HepG2 (cell line): ENCODE results near the gene SLC12A5. TPM values are rescaled to one million over a fixed set of nuclear protein-coding genes. Genes with fewer than 3 reads are reported as not detected.
A peak's percentile ranks its signal among the peaks of the same experiment; 100 is the strongest.

Experiments used
- ATF7-NPFF ChIP-seq: sonication (generic); formaldehyde crosslinking; IDR thresholded peaks from 2 replicates; pipeline ENCODE4 v1.8.1; 2023; ENCODE audit warnings: mild to moderate bottlenecking, low read depth, missing genetic modification reagents, moderate library complexity
- FOXK2 ChIP-seq: fragments of 450-650 bp; IDR thresholded peaks from 2 replicates; pipeline ENCODE4 v1.6.1; 2016
- FOXP1 ChIP-seq, 2 experiments: fragments of 450-650 bp in 1 of 2; IDR thresholded peaks; 2 replicates each; pipeline ENCODE4 v1.6.1; 2017 to 2018; ENCODE audit warnings: antibody characterized with exemption in 1 of 2
- HHEX ChIP-seq: IDR thresholded peaks from 2 replicates; pipeline ENCODE4 v1.6.1; 2016; ENCODE audit warnings: control low read depth
- HMG20B ChIP-seq: conservative IDR thresholded peaks from 2 replicates; pipeline ENCODE4 v1.6.1; 2016; ENCODE audit warnings: missing genetic modification reagents, missing compliant biosample characterization
- IKZF1 ChIP-seq: fragments of 450-650 bp; IDR thresholded peaks from 2 replicates; pipeline ENCODE4 v1.7.1; 2016
- JARID2 ChIP-seq: sonication (generic); formaldehyde crosslinking; IDR thresholded peaks from 2 replicates; pipeline ENCODE4 v1.8.1; 2023; ENCODE audit warnings: missing genetic modification reagents, inconsistent platforms; ENCODE audit not compliant: insufficient replicate concordance
- KDM5A ChIP-seq: fragments of 200-600 bp; sonication (generic); IDR thresholded peaks from 2 replicates; pipeline ENCODE4 v1.7.0; 2018; ENCODE audit warnings: antibody characterized with exemption, mild to moderate bottlenecking, low read length, borderline replicate concordance
- KLF15 ChIP-seq: sonication (generic); formaldehyde crosslinking; IDR thresholded peaks from 2 replicates; pipeline ENCODE4 v1.8.1; 2023; ENCODE audit warnings: borderline replicate concordance, mild to moderate bottlenecking, inconsistent platforms, missing genetic modification reagents, mixed read lengths
- MED8 ChIP-seq: sonication (generic); formaldehyde crosslinking; IDR thresholded peaks from 2 replicates; pipeline ENCODE4 v1.8.1; 2023; ENCODE audit warnings: mild to moderate bottlenecking, missing genetic modification reagents; ENCODE audit not compliant: insufficient replicate concordance
- PAX8 ChIP-seq: sonication (generic); formaldehyde crosslinking; IDR thresholded peaks from 2 replicates; pipeline ENCODE4 v1.8.0; 2022; ENCODE audit warnings: mild to moderate bottlenecking, missing genetic modification reagents, borderline replicate concordance
- PHF8 ChIP-seq: sonication (generic); formaldehyde crosslinking; IDR thresholded peaks from 2 replicates; pipeline ENCODE4 v1.5.0; 2020; ENCODE audit warnings: missing genetic modification reagents
- SMARCE1 ChIP-seq: fragments of 450-650 bp; IDR thresholded peaks from 2 replicates; pipeline ENCODE4 v1.6.1; 2017; ENCODE audit warnings: borderline replicate concordance
- SP2 ChIP-seq: sonication (generic); formaldehyde crosslinking; IDR thresholded peaks from 2 replicates; pipeline ENCODE4 v1.5.1; 2020; ENCODE audit warnings: mild to moderate bottlenecking, missing genetic modification reagents
- STAG1 ChIP-seq: sonication (generic); formaldehyde crosslinking; IDR thresholded peaks from 2 replicates; pipeline ENCODE4 v1.4.0; 2020; ENCODE audit warnings: missing genetic modification reagents
- TCF7 ChIP-seq: sonication (generic); IDR thresholded peaks from 2 replicates; pipeline ENCODE4 v1.6.1; 2016; ENCODE audit warnings: antibody characterized with exemption, low read depth
- XRCC5 ChIP-seq: fragments of 200-400 bp; formaldehyde crosslinking; optimal IDR thresholded peaks from 2 replicates; pipeline ENCODE3; 2017; ENCODE audit warnings: mild to moderate bottlenecking, low read length
- ZNF124 ChIP-seq: sonication (generic); formaldehyde crosslinking; IDR thresholded peaks from 2 replicates; pipeline ENCODE4 v1.4.0; 2020; ENCODE audit warnings: missing genetic modification reagents
- ZNF260 ChIP-seq: sonication (generic); formaldehyde crosslinking; IDR thresholded peaks from 2 replicates; pipeline ENCODE4 v1.4.0; 2020; ENCODE audit warnings: missing genetic modification reagents, low read depth, mild to moderate bottlenecking, borderline replicate concordance
- ZNF546 ChIP-seq: sonication (generic); formaldehyde crosslinking; conservative IDR thresholded peaks from 2 replicates; pipeline ENCODE4 v1.8.1; 2023; ENCODE audit warnings: mild to moderate bottlenecking, missing genetic modification reagents
- ZNF598 ChIP-seq: sonication (generic); formaldehyde crosslinking; IDR thresholded peaks from 2 replicates; pipeline ENCODE4 v1.5.1; 2020; ENCODE audit warnings: mild to moderate bottlenecking, missing genetic modification reagents, borderline replicate concordance
- polyA plus RNA-seq, 8 experiments: library from polyadenylated mRNA; depleted of rRNA in 3 of 8; stranded (reverse) in 7 of 8; unstranded in 1 of 8; fragments of >200 nt; fragmentation: Illumina TruSeq in 4 of 8; extraction: Trizol in 4 of 8; gene quantifications; 2 replicates each; pipeline versions ENCODE4 v1.2.1 to v1.2.3, GENCODE V29; 2011 to 2016; ENCODE audit warnings: low read depth in 4 of 8, missing spikeins in 1 of 8, mixed read lengths in 1 of 8; ENCODE audit not compliant: insufficient read depth in 1 of 8
- total RNA-seq, 5 experiments: library from RNA; depleted of rRNA; stranded (reverse); fragments of >200 nt; fragmentation: Illumina TruSeq; extraction: Trizol; gene quantifications; 2 replicates each; pipeline ENCODE4 v1.2.3, GENCODE V29; 2016; ENCODE audit warnings: low read depth in 1 of 5
- TF ChIP-seq, protein P1 (sequence below): sonication (generic); formaldehyde crosslinking; IDR thresholded peaks from 2 replicates; pipeline ENCODE4 v1.9.0; 2021; ENCODE audit warnings: missing genetic modification reagents, borderline replicate concordance
- TF ChIP-seq, protein P2 (sequence below): sonication (generic); formaldehyde crosslinking; IDR thresholded peaks from 2 replicates; pipeline ENCODE4 v1.9.0; 2021; ENCODE audit warnings: missing genetic modification reagents, mild to moderate bottlenecking, borderline replicate concordance
- TF ChIP-seq, protein P3 (sequence below): sonication (generic); formaldehyde crosslinking; IDR thresholded peaks from 2 replicates; pipeline ENCODE4 v1.4.0; 2020; ENCODE audit warnings: mild to moderate bottlenecking, missing genetic modification reagents, borderline replicate concordance

SLC12A5 gene
- total and polyA plus RNA-seq, 2 of the 13 experiments (the other 11 are each of a cell fraction or from before 2014, with no cell fraction given), result 4.3 to 5.4 TPM

DNA sequence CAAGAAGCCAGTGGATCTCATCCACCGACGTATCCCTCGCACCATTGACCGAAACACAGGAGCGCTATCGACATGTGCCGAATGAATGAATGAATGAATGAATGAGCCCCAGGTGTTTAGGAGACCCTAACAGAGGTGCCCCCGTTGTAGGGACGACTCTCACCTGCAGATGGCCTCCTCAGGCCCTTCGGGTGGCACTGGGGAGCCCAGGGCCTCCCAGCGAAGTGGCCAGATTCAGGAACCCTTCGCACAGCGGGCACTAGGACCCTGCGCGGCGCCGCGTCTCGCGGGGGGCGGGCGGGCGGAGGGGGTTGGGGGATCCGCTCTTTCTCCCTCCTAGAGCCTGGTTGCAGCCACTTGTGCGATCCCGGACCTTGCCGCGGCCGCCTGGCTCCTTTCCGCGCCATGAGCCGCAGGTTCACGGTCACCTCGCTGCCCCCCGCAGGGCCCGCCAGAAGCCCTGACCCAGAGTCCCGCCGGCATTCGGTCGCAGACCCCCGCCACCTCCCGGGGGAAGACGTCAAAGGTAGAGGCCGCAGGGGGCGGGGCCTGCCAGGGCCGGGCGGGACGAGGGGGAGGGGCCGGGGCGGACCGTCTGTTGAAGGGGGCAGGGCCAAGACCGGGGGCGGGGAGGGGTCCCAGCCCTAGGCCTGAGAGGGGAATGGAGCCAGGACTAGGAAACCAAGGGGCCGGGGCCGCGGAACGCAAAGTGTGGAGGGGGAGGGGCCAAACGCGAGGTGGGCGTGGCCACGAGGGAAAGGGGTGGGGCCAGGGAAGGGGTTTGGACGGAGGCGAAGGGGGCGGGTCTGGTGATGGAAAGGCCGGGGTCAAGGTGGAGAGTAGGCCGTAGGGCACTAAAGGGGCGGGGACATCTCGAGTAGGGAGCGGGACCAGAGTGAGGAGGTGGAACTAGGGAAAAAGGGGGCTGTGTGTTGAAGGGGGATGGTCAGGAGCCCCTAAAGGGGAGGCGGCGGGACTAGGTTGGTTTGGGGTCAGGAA lies 7.4 kb upstream of the SLC12A5 start (continued):
- TF ChIP-seq ZNF260 (CRISPR knock-in tag) (no peak), FOXP1 (IDR thresholded peaks at IDR 0.05) (no peak), FOXP1 (CRISPR knock-in tag; IDR thresholded peaks at IDR 0.05) (no peak), HHEX (CRISPR knock-in tag) (no peak), IKZF1 (no peak), KLF15 (CRISPR knock-in tag) (no peak), ZNF124 (CRISPR knock-in tag) (peak; percentile 16; the same call in 1 of the 2 replicates), SP2 (CRISPR knock-in tag) (0 out of 2 replicates have a peak, but pooled peaks have one; percentile 39), MED8 (CRISPR knock-in tag) (no peak), JARID2 (CRISPR knock-in tag) (no peak), ATF7-NPFF (CRISPR knock-in tag) (no peak), XRCC5 (peak; percentile 82), STAG1 (CRISPR knock-in tag) (no peak), PAX8 (0 out of 2 replicates have a peak, but pooled peaks have one; percentile 22), ZNF546 (CRISPR knock-in tag) (no peak; the same call in 1 of the 2 replicates), KDM5A (peak; percentile 71; the same call in 1 of the 2 replicates), FOXK2 (no peak), SMARCE1 (no peak), ZNF598 (CRISPR knock-in tag) (peak; percentile 87; the same call in 1 of the 2 replicates), PHF8 (CRISPR knock-in tag) (peak; percentile 84), TCF7 (no peak), HMG20B (CRISPR knock-in tag) (no peak)
- TF ChIP-seq, protein P1, sequence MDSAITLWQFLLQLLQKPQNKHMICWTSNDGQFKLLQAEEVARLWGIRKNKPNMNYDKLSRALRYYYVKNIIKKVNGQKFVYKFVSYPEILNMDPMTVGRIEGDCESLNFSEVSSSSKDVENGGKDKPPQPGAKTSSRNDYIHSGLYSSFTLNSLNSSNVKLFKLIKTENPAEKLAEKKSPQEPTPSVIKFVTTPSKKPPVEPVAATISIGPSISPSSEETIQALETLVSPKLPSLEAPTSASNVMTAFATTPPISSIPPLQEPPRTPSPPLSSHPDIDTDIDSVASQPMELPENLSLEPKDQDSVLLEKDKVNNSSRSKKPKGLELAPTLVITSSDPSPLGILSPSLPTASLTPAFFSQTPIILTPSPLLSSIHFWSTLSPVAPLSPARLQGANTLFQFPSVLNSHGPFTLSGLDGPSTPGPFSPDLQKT (CRISPR knock-in tag), result no peak
- TF ChIP-seq, protein P2, sequence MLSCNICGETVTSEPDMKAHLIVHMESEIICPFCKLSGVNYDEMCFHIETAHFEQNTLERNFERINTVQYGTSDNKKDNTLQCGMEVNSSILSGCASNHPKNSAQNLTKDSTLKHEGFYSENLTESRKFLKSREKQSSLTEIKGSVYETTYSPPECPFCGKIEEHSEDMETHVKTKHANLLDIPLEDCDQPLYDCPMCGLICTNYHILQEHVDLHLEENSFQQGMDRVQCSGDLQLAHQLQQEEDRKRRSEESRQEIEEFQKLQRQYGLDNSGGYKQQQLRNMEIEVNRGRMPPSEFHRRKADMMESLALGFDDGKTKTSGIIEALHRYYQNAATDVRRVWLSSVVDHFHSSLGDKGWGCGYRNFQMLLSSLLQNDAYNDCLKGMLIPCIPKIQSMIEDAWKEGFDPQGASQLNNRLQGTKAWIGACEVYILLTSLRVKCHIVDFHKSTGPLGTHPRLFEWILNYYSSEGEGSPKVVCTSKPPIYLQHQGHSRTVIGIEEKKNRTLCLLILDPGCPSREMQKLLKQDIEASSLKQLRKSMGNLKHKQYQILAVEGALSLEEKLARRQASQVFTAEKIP, result no peak
- TF ChIP-seq, protein P3, sequence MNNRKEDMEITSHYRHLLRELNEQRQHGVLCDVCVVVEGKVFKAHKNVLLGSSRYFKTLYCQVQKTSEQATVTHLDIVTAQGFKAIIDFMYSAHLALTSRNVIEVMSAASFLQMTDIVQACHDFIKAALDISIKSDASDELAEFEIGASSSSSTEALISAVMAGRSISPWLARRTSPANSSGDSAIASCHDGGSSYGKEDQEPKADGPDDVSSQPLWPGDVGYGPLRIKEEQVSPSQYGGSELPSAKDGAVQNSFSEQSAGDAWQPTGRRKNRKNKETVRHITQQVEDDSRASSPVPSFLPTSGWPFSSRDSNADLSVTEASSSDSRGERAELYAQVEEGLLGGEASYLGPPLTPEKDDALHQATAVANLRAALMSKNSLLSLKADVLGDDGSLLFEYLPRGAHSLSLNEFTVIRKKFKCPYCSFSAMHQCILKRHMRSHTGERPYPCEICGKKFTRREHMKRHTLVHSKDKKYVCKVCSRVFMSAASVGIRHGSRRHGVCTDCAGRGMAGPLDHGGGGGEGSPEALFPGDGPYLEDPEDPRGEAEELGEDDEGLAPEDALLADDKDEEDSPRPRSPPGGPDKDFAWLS (CRISPR knock-in tag), result no peak
